Endothelial cell of umbilical vein (primary cell): Measurements from ENCODE around the gene KCNAB2.

Experiments
- GATA2 ChIP-seq: IDR thresholded peaks from 2 replicates; pipeline ENCODE4 v1.7.0; 2011; ENCODE audit warnings: low read depth, mild to moderate bottlenecking, moderate library complexity, mixed read lengths, low read length; ENCODE audit not compliant: insufficient read length, insufficient read depth
- TF ChIP-seq, protein P1 (sequence below), 2 donors: IDR thresholded peaks; 1 replicate in 1 of 2; 2 replicates in 1 of 2; pipeline ENCODE4 v1.5.1; 2011; ENCODE audit warnings: low read length in 2 of 2, mild to moderate bottlenecking in 2 of 2, moderate library complexity in 2 of 2, control low read depth in 1 of 2, inconsistent platforms in 1 of 2, low read depth in 1 of 2; ENCODE audit not compliant: insufficient read depth in 1 of 2; ENCODE audit errors: extremely low read depth in 1 of 2

DNA sequence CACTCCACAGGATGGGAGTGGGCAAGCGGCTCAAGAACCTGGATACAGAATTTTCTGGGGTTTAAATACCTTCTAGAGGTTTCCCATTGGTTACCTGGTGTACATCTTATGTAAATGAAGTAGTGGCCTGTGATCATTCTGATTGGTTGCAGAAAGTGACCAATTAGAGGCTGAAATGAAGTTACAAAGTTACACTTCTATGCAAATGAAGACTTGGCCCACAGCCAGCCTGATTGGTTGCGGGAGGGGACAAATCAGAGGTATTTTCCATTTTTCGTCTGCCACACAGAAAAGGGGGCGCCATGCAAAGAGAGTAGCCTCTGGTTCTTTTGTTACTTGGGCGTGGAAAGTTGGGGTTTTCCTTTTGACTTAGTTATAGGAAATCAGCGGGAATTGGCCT is 8.9 kb downstream of the KCNAB2 start:
- no peak for TF ChIP-seq GATA2
- TF ChIP-seq, protein P1, sequence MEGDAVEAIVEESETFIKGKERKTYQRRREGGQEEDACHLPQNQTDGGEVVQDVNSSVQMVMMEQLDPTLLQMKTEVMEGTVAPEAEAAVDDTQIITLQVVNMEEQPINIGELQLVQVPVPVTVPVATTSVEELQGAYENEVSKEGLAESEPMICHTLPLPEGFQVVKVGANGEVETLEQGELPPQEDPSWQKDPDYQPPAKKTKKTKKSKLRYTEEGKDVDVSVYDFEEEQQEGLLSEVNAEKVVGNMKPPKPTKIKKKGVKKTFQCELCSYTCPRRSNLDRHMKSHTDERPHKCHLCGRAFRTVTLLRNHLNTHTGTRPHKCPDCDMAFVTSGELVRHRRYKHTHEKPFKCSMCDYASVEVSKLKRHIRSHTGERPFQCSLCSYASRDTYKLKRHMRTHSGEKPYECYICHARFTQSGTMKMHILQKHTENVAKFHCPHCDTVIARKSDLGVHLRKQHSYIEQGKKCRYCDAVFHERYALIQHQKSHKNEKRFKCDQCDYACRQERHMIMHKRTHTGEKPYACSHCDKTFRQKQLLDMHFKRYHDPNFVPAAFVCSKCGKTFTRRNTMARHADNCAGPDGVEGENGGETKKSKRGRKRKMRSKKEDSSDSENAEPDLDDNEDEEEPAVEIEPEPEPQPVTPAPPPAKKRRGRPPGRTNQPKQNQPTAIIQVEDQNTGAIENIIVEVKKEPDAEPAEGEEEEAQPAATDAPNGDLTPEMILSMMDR (IDR thresholded peaks at IDR 0.05; ENCODE audit: extremely low read depth in 1 of 2, insufficient read depth in 1 of 2, low read depth in 1 of 2, low read length in 2 of 2), result no peak
